ENCODE data around the gene AGAP1. TPM values are rescaled to one million over a fixed set of nuclear protein-coding genes. Genes with fewer than 3 reads are reported as not detected.

AGAP1 gene
- total RNA-seq, 1 donor: 10.8 TPM

DNA sequence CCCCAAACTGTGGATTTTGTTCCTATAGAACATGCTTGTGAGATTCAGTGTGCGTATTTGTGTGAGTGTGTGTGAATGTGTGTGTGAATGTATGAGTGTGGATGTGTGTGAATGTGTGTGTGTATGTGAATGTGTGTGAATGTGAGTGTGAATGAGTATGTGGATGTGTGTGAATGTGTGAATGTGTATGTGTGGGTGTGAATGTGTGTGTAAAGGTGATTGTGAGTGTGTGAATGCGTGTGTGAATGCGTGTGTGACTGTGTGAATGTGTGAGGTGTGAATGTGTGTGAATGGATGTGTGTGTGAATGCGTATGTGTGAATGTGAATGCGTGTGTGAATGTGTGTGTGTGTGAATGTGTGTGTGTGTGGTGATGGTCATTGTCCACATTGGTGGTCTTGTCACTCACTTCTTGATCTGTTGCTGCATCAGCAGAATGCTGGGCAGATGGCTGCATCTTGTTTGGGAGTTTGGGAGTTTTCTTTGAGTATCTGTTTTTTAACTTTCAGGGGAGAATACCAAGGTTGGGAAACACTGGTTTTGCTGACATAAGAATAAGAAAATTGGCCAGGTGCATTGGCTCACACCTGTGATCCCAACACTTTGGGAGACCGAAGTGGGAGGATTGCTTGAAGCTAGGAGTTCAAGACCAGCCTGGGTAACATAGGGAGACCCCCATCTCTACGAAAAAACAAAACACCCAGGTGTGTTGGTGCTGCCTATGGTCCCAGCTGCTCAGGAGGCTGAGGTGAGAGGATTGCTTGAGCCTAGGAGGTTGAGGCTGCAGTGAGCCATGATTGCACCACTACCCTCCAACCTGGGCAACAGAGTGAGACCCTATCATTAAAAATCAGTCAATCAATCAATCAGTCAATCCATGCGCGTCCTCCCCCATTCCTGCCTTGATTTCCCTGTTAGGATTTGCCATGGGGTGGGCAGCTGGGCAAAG lies 18.2 kb downstream of the AGAP1 start:
- TF ChIP-seq CTCF (IDR thresholded peaks at IDR 0.05; ENCODE audit: insufficient read depth, low read depth, low read length): no peak
- no peak overlapping the region for H3K4me3 ChIP-seq (ENCODE audit: low read depth, low read length)
- DNase-seq (ENCODE audit: low read depth): no peak

DNA sequence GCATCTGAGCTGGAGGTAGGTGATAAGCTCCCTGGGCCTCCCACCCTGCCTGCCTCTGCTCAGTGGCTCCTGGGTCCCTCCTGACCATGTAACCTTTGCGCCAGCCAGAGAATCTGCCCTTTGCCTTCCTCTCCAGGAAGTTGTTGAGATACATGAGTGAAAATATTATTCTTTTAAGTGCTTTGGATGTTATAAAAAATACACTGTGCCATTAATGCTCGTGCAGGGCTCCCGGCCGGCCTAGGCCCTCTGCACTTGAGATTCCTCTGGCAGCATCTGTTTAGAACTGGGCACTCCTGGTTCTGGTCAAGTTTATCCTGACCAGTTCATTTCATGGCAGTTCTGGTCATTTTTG lies 18.8 kb downstream of the AGAP1 start:
- H3K4me3 ChIP-seq (ENCODE audit: low read depth, low read length): no peak overlapping the region
- DNase-seq (ENCODE audit: low read depth): no peak
- TF ChIP-seq CTCF (IDR thresholded peaks at IDR 0.05; ENCODE audit: insufficient read depth, low read depth, low read length): no peak

- no peak for DNase-seq (ENCODE audit: low read depth)
- no peak overlapping the region for H3K4me3 ChIP-seq (ENCODE audit: low read depth, low read length)
- TF ChIP-seq CTCF (IDR thresholded peaks at IDR 0.05; ENCODE audit: insufficient read depth, low read depth, low read length): no peak
Observed at GRCh38 chr2:235513984-235514626, 20.3 kb downstream of the AGAP1 start.

- H3K4me3 ChIP-seq (ENCODE audit: low read depth, low read length): no peak overlapping the region
- DNase-seq (ENCODE audit: low read depth): no peak
- no peak for TF ChIP-seq CTCF (IDR thresholded peaks at IDR 0.05; ENCODE audit: insufficient read depth, low read depth, low read length)
Observed at GRCh38 chr2:235514627-235515363, 21.0 kb downstream of the AGAP1 start.

DNA sequence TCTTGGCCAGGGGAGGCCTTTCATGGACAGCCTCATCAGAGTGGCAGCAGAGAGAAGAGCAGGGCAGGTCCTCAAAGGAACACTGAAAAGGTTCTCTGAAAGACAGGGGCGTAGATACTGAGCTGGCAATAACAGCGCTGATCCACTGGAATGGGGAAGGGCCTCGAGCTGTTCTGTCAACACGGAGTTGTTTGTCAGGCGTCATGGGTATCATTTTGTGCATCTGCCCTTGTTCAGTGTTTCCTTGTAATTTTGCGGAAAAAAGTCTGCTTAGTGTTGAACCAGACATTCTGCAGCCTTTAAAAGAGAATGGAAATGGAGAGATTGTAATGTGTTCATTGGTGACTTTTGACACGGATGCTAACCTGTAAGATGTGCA lies 21.5 kb downstream of the AGAP1 start:
- DNase-seq (ENCODE audit: low read depth): no peak
- no peak for TF ChIP-seq CTCF (IDR thresholded peaks at IDR 0.05; ENCODE audit: insufficient read depth, low read depth, low read length)
- no peak overlapping the region for H3K4me3 ChIP-seq (ENCODE audit: low read depth, low read length)

DNA sequence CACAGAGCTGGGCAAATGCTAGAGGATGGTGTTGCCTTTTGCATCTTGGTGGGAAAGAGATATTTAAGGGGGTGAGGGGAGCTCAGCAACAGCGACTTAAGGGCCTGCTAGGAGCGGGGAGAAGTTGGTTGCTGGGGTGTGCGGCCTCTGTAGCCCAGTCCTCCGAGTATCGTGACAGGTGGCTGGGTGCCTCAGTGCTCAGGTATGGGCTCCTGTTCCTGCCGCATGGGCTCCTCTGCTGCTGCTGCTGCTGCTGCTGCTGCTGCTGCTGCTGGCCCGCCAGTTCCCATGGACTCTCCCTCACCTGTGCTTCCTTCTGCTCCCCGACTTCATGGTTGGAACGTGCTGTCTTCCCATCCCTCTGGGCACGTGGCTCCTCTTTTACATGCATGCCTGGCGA lies 22.0 kb downstream of the AGAP1 start:
- TF ChIP-seq CTCF (IDR thresholded peaks at IDR 0.05; ENCODE audit: insufficient read depth, low read depth, low read length): no peak

More for the DNA sequence above, 22.0 kb downstream of the AGAP1 start:
- no peak overlapping the region for H3K4me3 ChIP-seq (ENCODE audit: low read depth, low read length)
- no peak for DNase-seq (ENCODE audit: low read depth)

Measured in fibroblast of villous mesenchyme (primary cell).